Effector CD4-positive, alpha-beta T cell (primary cell): ENCODE measurements around the gene PLAGL1.

Experiments used
- DNase-seq: peaks from one replicate; pipeline ENCODE4 v3.0.0-alpha.2; 2020

Gene PLAGL1

GRCh38 chr6:144008846-144009245 is 787 bp upstream of the PLAGL1 start:
- DNase-seq = no peak

GRCh38 chr6:144007478-144008119 is 460 bp downstream of the PLAGL1 start:
- DNase-seq = no peak

- no peak for DNase-seq
Measured at GRCh38 chr6:144006736-144007477, 1.2 kb downstream of the PLAGL1 start.

GRCh38 chr6:143999406-143999805 is 8.7 kb downstream of the PLAGL1 start:
- DNase-seq = no peak

- DNase-seq = no peak
Measured at GRCh38 chr6:143998686-143999085, 9.4 kb downstream of the PLAGL1 start.

GRCh38 chr6:143993965-143994646 is 14.0 kb downstream of the PLAGL1 start:
- no peak for DNase-seq

- no peak for DNase-seq
Measured at GRCh38 chr6:143992285-143992684, 15.8 kb downstream of the PLAGL1 start.

GRCh38 chr6:143986463-143987065 is 21.5 kb downstream of the PLAGL1 start:
- no peak for DNase-seq

GRCh38 chr6:143984666-143985065 is 23.4 kb downstream of the PLAGL1 start:
- no peak for DNase-seq

GRCh38 chr6:143982968-143983367 is 25.1 kb downstream of the PLAGL1 start:
- DNase-seq = no peak

- DNase-seq = no peak
Measured at GRCh38 chr6:143980921-143981320, 27.1 kb downstream of the PLAGL1 start.

GRCh38 chr6:143976806-143977349 is 31.2 kb downstream of the PLAGL1 start:
- no peak for DNase-seq

- no peak for DNase-seq
Measured at GRCh38 chr6:143974089-143974488, 34.0 kb downstream of the PLAGL1 start.

GRCh38 chr6:143973097-143973966 is 34.7 kb downstream of the PLAGL1 start:
- DNase-seq = no peak

GRCh38 chr6:143971482-143972205 is 36.4 kb downstream of the PLAGL1 start:
- DNase-seq = no peak

- no peak for DNase-seq
Measured at GRCh38 chr6:143970456-143971218, 37.4 kb downstream of the PLAGL1 start.

- DNase-seq = no peak
Measured at GRCh38 chr6:143969077-143969476, 39.0 kb downstream of the PLAGL1 start.

GRCh38 chr6:143967706-143968376 is 40.2 kb downstream of the PLAGL1 start:
- DNase-seq = no peak

- no peak for DNase-seq
Measured at GRCh38 chr6:143966312-143966711, 41.7 kb downstream of the PLAGL1 start.
